ENCODE results near the gene ACVR2A.
A peak's percentile ranks its signal among the peaks of the same experiment; 100 is the strongest.

ACVR2A gene

GRCh38 chr2:147909178-147909577, 64.3 kb downstream of the ACVR2A start:
- Histone ChIP-seq H3K4me1 (ENCODE audit: insufficient read depth, insufficient read length) (no peaks in the 10 kb centered on the region), H3K36me3 (ENCODE audit: insufficient read depth, insufficient read length, low read length) (peaks cover 2% of the 10 kb centered on the region), H3K9me3 (ENCODE audit: insufficient read depth, low read length) (no peaks in the 10 kb centered on the region), H3K9ac (ENCODE audit: insufficient read length, low read depth) (no peak overlapping the region), H3K27me3 (ENCODE audit: insufficient read depth, insufficient read length) (no peaks in the 10 kb centered on the region), H3K4me3 (ENCODE audit: insufficient read length, low read depth) (no peak overlapping the region)
- TF ChIP-seq ZNF274 (IDR thresholded peaks at IDR 0.05; ENCODE audit: low read depth, low read length), result no peak
- no peak for TF ChIP-seq YY1 (IDR thresholded peaks at IDR 0.05; ENCODE audit: insufficient read depth, insufficient read length)
- no peak for TF ChIP-seq SUZ12 (IDR thresholded peaks at IDR 0.05; ENCODE audit: extremely low read depth, insufficient read depth, insufficient read length)
- no peak for DNase-seq (ENCODE audit: low read depth, low spot score)

- H3K9ac ChIP-seq (ENCODE audit: insufficient read length, low read depth), result no peak overlapping the region
Measured at GRCh38 chr2:147910990-147911473, 66.2 kb downstream of the ACVR2A start.

GRCh38 chr2:147913701-147914480, 69.1 kb downstream of the ACVR2A start:
- no peaks in the 10 kb centered on the region for H3K9me3 ChIP-seq (ENCODE audit: insufficient read depth, low read length)
- peaks cover 11% of the 10 kb centered on the region for H3K36me3 ChIP-seq (ENCODE audit: insufficient read depth, insufficient read length, low read length)
- no peak for TF ChIP-seq YY1 (IDR thresholded peaks at IDR 0.05; ENCODE audit: insufficient read depth, insufficient read length)
- TF ChIP-seq SUZ12 (IDR thresholded peaks at IDR 0.05; ENCODE audit: extremely low read depth, insufficient read depth, insufficient read length), result no peak
- TF ChIP-seq ZNF274 (IDR thresholded peaks at IDR 0.05; ENCODE audit: low read depth, low read length), result no peak
- DNase-seq (ENCODE audit: low read depth, low spot score), result no peak
- H3K4me3 ChIP-seq (ENCODE audit: insufficient read length, low read depth), result no peak overlapping the region
- no peak overlapping the region for H3K9ac ChIP-seq (ENCODE audit: insufficient read length, low read depth)
- no peaks in the 10 kb centered on the region for H3K27me3 ChIP-seq (ENCODE audit: insufficient read depth, insufficient read length)
- H3K4me1 ChIP-seq (ENCODE audit: insufficient read depth, insufficient read length), result no peaks in the 10 kb centered on the region

More at GRCh38 chr2:147910990-147911473, 66.2 kb downstream of the ACVR2A start:
- Histone ChIP-seq H3K36me3 (ENCODE audit: insufficient read depth, insufficient read length, low read length) (peaks cover 4% of the 10 kb centered on the region), H3K27me3 (ENCODE audit: insufficient read depth, insufficient read length) (no peaks in the 10 kb centered on the region), H3K4me3 (ENCODE audit: insufficient read length, low read depth) (no peak overlapping the region), H3K4me1 (ENCODE audit: insufficient read depth, insufficient read length) (no peaks in the 10 kb centered on the region), H3K9me3 (ENCODE audit: insufficient read depth, low read length) (no peaks in the 10 kb centered on the region)
- DNase-seq (ENCODE audit: low read depth, low spot score), result peak; percentile 42
- TF ChIP-seq ZNF274 (IDR thresholded peaks at IDR 0.05; ENCODE audit: low read depth, low read length) (no peak), SUZ12 (IDR thresholded peaks at IDR 0.05; ENCODE audit: extremely low read depth, insufficient read depth, insufficient read length) (no peak), YY1 (IDR thresholded peaks at IDR 0.05; ENCODE audit: insufficient read depth, insufficient read length) (no peak)

GRCh38 chr2:147916067-147916466, 71.2 kb downstream of the ACVR2A start:
- no peak overlapping the region for H3K4me3 ChIP-seq (ENCODE audit: insufficient read length, low read depth)
- H3K9me3 ChIP-seq (ENCODE audit: insufficient read depth, low read length), result no peaks in the 10 kb centered on the region
- no peak overlapping the region for H3K9ac ChIP-seq (ENCODE audit: insufficient read length, low read depth)
- no peak for DNase-seq (ENCODE audit: low read depth, low spot score)
- no peaks in the 10 kb centered on the region for H3K27me3 ChIP-seq (ENCODE audit: insufficient read depth, insufficient read length)
- TF ChIP-seq SUZ12 (IDR thresholded peaks at IDR 0.05; ENCODE audit: extremely low read depth, insufficient read depth, insufficient read length) (no peak), ZNF274 (IDR thresholded peaks at IDR 0.05; ENCODE audit: low read depth, low read length) (no peak), YY1 (IDR thresholded peaks at IDR 0.05; ENCODE audit: insufficient read depth, insufficient read length) (no peak)
- H3K4me1 ChIP-seq (ENCODE audit: insufficient read depth, insufficient read length), result no peaks in the 10 kb centered on the region
- peaks cover 16% of the 10 kb centered on the region for H3K36me3 ChIP-seq (ENCODE audit: insufficient read depth, insufficient read length, low read length)

GRCh38 chr2:147916723-147917122, 71.9 kb downstream of the ACVR2A start:
- Histone ChIP-seq H3K9me3 (ENCODE audit: insufficient read depth, low read length) (no peaks in the 10 kb centered on the region), H3K36me3 (ENCODE audit: insufficient read depth, insufficient read length, low read length) (peaks cover 16% of the 10 kb centered on the region)
- TF ChIP-seq ZNF274 (IDR thresholded peaks at IDR 0.05; ENCODE audit: low read depth, low read length) (no peak), YY1 (IDR thresholded peaks at IDR 0.05; ENCODE audit: insufficient read depth, insufficient read length) (no peak), SUZ12 (IDR thresholded peaks at IDR 0.05; ENCODE audit: extremely low read depth, insufficient read depth, insufficient read length) (no peak)

GRCh38 chr2:147917161-147917560, 72.3 kb downstream of the ACVR2A start:
- no peak for DNase-seq (ENCODE audit: low read depth, low spot score)
- no peak overlapping the region for H3K9ac ChIP-seq (ENCODE audit: insufficient read length, low read depth)
- no peaks in the 10 kb centered on the region for H3K27me3 ChIP-seq (ENCODE audit: insufficient read depth, insufficient read length)
- H3K4me1 ChIP-seq (ENCODE audit: insufficient read depth, insufficient read length), result no peaks in the 10 kb centered on the region
- H3K36me3 ChIP-seq (ENCODE audit: insufficient read depth, insufficient read length, low read length), result peaks cover 16% of the 10 kb centered on the region
- H3K4me3 ChIP-seq (ENCODE audit: insufficient read length, low read depth), result no peak overlapping the region
- TF ChIP-seq SUZ12 (IDR thresholded peaks at IDR 0.05; ENCODE audit: extremely low read depth, insufficient read depth, insufficient read length), result no peak
- TF ChIP-seq ZNF274 (IDR thresholded peaks at IDR 0.05; ENCODE audit: low read depth, low read length), result no peak
- no peak for TF ChIP-seq YY1 (IDR thresholded peaks at IDR 0.05; ENCODE audit: insufficient read depth, insufficient read length)
- H3K9me3 ChIP-seq (ENCODE audit: insufficient read depth, low read length), result no peaks in the 10 kb centered on the region

More at GRCh38 chr2:147916723-147917122, 71.9 kb downstream of the ACVR2A start:
- Histone ChIP-seq H3K9ac (ENCODE audit: insufficient read length, low read depth) (no peak overlapping the region), H3K27me3 (ENCODE audit: insufficient read depth, insufficient read length) (no peaks in the 10 kb centered on the region), H3K4me3 (ENCODE audit: insufficient read length, low read depth) (no peak overlapping the region), H3K4me1 (ENCODE audit: insufficient read depth, insufficient read length) (no peaks in the 10 kb centered on the region)
- no peak for DNase-seq (ENCODE audit: low read depth, low spot score)

DNA sequence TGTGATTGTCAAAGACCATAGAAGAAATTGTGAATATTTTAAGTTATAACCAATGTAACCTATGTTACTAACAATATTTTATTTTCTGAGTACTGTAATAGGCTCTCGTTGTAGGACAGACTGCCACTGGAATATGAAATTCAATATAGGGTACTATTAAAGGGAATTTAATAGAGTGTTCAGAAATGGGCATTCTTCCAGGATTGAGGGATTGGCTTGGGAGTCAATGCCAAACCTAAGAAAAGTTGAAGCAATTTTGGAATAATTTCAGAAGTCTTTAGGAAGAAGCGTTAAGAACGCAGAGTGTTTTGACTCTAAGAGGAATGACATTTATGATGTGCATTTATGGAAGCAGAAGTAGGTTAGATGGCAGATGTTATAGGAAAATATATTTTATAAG, 79.0 kb downstream of the ACVR2A start:
- no peak overlapping the region for H3K4me3 ChIP-seq (ENCODE audit: insufficient read length, low read depth)
- H3K4me1 ChIP-seq (ENCODE audit: insufficient read depth, insufficient read length), result no peaks in the 10 kb centered on the region
- TF ChIP-seq YY1 (IDR thresholded peaks at IDR 0.05; ENCODE audit: insufficient read depth, insufficient read length) (no peak), SUZ12 (IDR thresholded peaks at IDR 0.05; ENCODE audit: extremely low read depth, insufficient read depth, insufficient read length) (no peak), ZNF274 (IDR thresholded peaks at IDR 0.05; ENCODE audit: low read depth, low read length) (no peak)
- H3K36me3 ChIP-seq (ENCODE audit: insufficient read depth, insufficient read length, low read length), result peaks cover 16% of the 10 kb centered on the region
- no peaks in the 10 kb centered on the region for H3K9me3 ChIP-seq (ENCODE audit: insufficient read depth, low read length)
- H3K9ac ChIP-seq (ENCODE audit: insufficient read length, low read depth), result no peak overlapping the region
- DNase-seq (ENCODE audit: low read depth, low spot score), result no peak
- H3K27me3 ChIP-seq (ENCODE audit: insufficient read depth, insufficient read length), result no peaks in the 10 kb centered on the region
